Ectodermal cell (in vitro differentiated cells): ENCODE results near the gene CREB3.
A peak's percentile ranks its signal among the peaks of the same experiment; 100 is the strongest.

ENCODE experiments used
- H3K27ac ChIP-seq: 2 replicates; pipeline ENCODE4 v1.7.0; 2013; ENCODE audit warnings: mild to moderate bottlenecking, low read depth, low read length; ENCODE audit not compliant: insufficient read depth, poor library complexity, severe bottlenecking
- H3K27me3 ChIP-seq: 2 replicates; pipeline ENCODE4 v1.7.0; 2013; ENCODE audit warnings: mild to moderate bottlenecking, low read length; ENCODE audit not compliant: insufficient read depth, control insufficient read depth, poor library complexity, severe bottlenecking
- H3K36me3 ChIP-seq: one replicate; pipeline ENCODE4 v1.7.0; 2013; ENCODE audit warnings: low read length; ENCODE audit not compliant: control insufficient read depth, insufficient read depth
- H3K4me1 ChIP-seq: one replicate; pipeline ENCODE4 v1.7.0; 2013; ENCODE audit warnings: low read length; ENCODE audit not compliant: control insufficient read depth, insufficient read depth
- H3K4me3 ChIP-seq: 2 replicates; pipeline ENCODE4 v1.7.0; 2013; ENCODE audit warnings: low read depth, low read length, control low read depth; ENCODE audit not compliant: insufficient read depth
- H3K9me3 ChIP-seq: 2 replicates; pipeline ENCODE4 v1.7.0; 2013; ENCODE audit warnings: mild to moderate bottlenecking, low read length, moderate library complexity; ENCODE audit not compliant: control insufficient read depth
- WGBS, 2 experiments: methylation state at CpG; one replicate each; pipeline ENCODE4 v1.1.7; 2013; ENCODE audit warnings: missing lambda C conversion rate in 2 of 2; 5-methylcytosine and 5-hydroxymethylcytosine counted together

CREB3 gene

DNA sequence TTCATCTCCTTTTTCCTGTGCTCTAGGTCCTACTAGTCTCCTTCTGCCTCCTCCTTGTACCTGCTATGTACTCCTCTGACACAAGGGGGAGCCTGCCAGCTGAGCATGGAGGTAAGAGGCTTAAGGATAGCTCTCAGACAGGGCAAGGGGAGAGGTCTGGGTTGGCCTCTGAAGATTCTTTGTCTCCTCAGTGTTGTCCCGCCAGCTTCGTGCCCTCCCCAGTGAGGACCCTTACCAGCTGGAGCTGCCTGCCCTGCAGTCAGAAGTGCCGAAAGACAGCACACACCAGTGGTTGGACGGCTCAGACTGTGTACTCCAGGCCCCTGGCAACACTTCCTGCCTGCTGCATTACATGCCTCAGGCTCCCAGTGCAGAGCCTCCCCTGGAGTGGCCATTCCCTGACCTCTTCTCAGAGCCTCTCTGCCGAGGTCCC is 3.8 kb downstream of the CREB3 start:
- WGBS, 2 experiments = 63 to 66% methylated on average over 5 of the region's 5 CpGs
- no peaks in the 10 kb centered on the region for H3K27me3 ChIP-seq
- H3K4me3 ChIP-seq = no peak overlapping the region
- peaks cover 9% of the 10 kb centered on the region for H3K4me1 ChIP-seq
- H3K9me3 ChIP-seq = no peaks in the 10 kb centered on the region
- H3K27ac ChIP-seq = peak overlapping the region; percentile 76
- H3K36me3 ChIP-seq = peaks cover 50% of the 10 kb centered on the region

DNA sequence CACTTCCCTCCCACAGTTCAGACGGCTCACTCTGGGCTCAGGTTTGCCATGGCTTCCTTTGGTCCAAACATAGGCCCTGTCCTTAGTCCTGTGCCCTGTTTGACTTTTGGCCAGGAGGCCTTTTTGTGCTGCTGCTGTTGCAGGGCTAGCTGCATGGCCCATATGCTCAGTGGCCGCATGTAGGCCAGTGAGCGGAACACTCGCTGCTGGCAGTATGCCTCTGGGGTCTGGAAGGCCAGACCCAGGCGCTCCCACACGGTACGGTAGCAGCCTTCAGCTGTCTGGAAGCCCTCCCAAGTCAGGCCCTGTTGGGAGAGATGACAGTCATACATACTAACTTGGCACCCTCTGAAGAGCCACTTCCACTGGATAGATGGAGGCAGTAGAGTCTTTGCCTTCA is 4.7 kb downstream of the CREB3 start:
- 94 to 97% methylated on average over 7 of the region's 7 CpGs for whole genome bisulfite sequencing, 2 experiments
- Histone ChIP-seq H3K36me3 (peaks cover 57% of the 10 kb centered on the region), H3K27me3 (no peaks in the 10 kb centered on the region), H3K4me3 (no peak overlapping the region), H3K27ac (no peak overlapping the region), H3K9me3 (no peaks in the 10 kb centered on the region), H3K4me1 (peaks cover 9% of the 10 kb centered on the region)

GRCh38 chr9:35738186-35738585 is 5.7 kb downstream of the CREB3 start:
- no peaks in the 10 kb centered on the region for H3K9me3 ChIP-seq
- no peak overlapping the region for H3K27ac ChIP-seq
- no peaks in the 10 kb centered on the region for H3K27me3 ChIP-seq
- H3K36me3 ChIP-seq = peaks cover 61% of the 10 kb centered on the region
- no peak overlapping the region for H3K4me3 ChIP-seq
- 92 to 93% methylated on average over 4 of the region's 4 CpGs for WGBS, 2 experiments
- H3K4me1 ChIP-seq = peaks cover 8% of the 10 kb centered on the region

DNA sequence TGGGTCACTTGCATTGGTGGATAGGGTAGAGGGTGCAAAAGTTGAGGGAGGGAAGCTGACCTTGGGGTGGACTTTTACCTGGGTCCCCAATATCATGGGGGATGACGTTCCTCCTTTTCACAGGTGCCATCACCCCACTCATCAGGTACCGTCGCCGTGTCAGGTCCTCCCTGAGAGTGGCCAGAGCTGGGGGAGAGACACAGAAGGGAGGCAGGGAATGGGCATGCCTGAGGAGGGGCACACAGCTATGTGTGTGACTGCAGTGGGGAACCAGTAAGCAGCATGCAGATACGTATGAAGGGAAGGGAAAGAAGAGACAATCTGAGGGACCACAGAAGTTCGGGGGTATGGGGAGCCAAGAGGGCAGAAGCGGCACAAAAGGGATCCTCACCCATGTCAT is 6.5 kb downstream of the CREB3 start:
- Histone ChIP-seq H3K9me3 (no peaks in the 10 kb centered on the region), H3K4me3 (no peak overlapping the region), H3K27me3 (no peaks in the 10 kb centered on the region), H3K36me3 (peaks cover 65% of the 10 kb centered on the region), H3K4me1 (peaks cover 2% of the 10 kb centered on the region), H3K27ac (no peak overlapping the region)
- WGBS, 2 experiments = 94% methylated on average over 7 of the region's 7 CpGs

DNA sequence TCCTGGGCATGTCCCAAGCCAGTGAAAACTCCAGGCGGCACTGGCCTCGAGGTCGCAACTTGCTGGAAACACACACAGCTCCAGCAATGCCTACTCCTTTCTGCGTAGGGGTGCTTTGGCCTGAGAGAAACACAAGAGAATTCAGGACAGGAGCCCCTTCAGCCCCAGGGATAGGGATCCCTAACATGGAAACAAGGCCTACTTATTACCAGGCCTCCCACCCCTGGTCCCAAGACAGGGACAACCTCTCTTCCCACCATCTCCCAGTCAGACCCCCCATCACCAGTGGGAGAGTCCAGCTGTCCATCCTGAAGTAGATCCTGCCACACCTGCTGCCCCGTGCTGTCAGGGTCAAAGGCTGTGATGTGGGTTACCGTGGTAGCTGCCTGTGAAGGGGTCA is 7.8 kb downstream of the CREB3 start:
- 90 to 96% methylated on average over 6 of the region's 6 CpGs for WGBS, 2 experiments
- Histone ChIP-seq H3K36me3 (peaks cover 70% of the 10 kb centered on the region), H3K9me3 (no peaks in the 10 kb centered on the region), H3K27ac (no peak overlapping the region), H3K4me3 (no peak overlapping the region), H3K4me1 (peaks cover 2% of the 10 kb centered on the region), H3K27me3 (no peaks in the 10 kb centered on the region)

DNA sequence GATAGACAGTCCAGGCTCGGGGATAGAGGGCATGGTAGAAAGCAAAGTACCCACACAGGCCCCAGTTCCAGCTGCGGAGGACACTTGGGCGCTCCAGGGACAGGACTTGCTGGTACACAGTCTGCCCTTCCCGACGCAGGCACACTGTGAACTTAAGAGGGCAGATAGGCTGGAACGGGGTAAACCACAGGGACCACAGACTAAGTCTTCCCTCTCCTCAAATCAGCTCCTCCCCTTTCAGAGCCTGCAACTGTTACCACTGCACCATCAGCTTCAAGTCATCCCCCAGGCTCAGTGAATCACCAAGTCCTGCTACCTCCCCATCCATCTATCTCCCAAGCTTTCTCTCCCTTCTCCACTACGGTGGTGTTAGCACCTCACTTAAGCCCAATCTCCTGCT is 9.3 kb downstream of the CREB3 start:
- no peaks in the 10 kb centered on the region for H3K27me3 ChIP-seq
- H3K9me3 ChIP-seq = no peaks in the 10 kb centered on the region
- peaks cover 64% of the 10 kb centered on the region for H3K36me3 ChIP-seq
- H3K4me3 ChIP-seq = no peak overlapping the region
- WGBS, 2 experiments = 94 to 98% methylated on average over 7 of the region's 7 CpGs
- no peak overlapping the region for H3K27ac ChIP-seq
- peaks cover 7% of the 10 kb centered on the region for H3K4me1 ChIP-seq

DNA sequence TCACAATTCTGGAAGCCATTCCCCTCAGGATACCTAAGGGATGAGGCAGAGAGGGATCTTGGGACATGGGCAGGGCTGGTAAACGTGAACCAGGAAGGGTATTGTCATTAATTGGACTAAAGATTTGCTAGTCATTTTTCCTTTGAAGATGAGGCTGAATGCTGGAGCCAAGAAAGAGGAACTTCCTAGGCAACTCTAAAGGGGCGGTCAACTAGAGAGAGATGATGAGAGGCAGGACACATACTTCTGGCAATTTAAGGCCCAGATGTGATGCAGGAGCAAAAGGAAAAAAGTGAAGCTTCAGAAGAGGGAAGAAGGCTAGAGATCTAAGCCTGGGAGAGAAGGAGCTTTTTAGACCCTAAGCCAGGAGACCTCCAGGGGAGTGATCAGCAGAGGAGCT is 11.0 kb downstream of the CREB3 start:
- no peaks in the 10 kb centered on the region for H3K27me3 ChIP-seq
- no peak overlapping the region for H3K4me3 ChIP-seq
- H3K9me3 ChIP-seq = no peaks in the 10 kb centered on the region
- 97% methylated on average over 2 of the region's 2 CpGs for WGBS, 2 experiments
- no peak overlapping the region for H3K27ac ChIP-seq
- peaks cover 17% of the 10 kb centered on the region for H3K4me1 ChIP-seq
- peaks cover 47% of the 10 kb centered on the region for H3K36me3 ChIP-seq

DNA sequence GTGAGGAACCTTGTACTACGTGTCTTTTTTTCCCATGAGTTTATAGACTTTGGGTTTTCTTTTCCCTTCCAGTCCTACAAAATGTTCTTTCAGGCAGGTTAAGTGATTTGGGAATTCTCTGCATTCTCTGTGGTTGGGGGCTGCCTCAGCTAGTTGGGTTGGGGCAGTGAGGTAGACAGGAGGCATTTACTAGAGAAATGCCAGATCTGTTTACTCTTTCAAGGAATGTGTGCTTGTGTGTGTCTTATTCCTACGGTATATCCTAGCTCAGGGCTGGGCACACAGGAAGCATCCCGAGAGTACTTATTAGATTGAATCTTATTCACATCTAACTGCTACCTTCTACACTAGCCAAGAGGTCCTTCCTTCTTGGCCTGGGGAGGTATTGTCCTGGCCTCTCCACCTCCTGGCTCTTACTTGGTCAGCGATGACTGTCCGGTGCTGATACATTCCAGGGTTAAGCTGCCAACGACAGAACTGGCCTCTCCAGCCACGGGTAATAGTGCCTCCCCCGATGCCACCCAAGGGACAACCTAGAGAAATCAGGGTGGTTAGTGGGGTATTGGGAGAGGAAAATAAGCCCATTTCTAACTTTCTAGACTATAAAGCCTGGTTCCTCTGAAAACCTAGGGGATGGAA is 11.5 kb downstream of the CREB3 start:
- H3K27me3 ChIP-seq = no peaks in the 10 kb centered on the region
- peaks cover 17% of the 10 kb centered on the region for H3K4me1 ChIP-seq
- H3K36me3 ChIP-seq = peaks cover 42% of the 10 kb centered on the region
- H3K27ac ChIP-seq = no peak overlapping the region
- H3K4me3 ChIP-seq = no peak overlapping the region
- H3K9me3 ChIP-seq = no peaks in the 10 kb centered on the region
- WGBS, 2 experiments = 94 to 98% methylated on average over 8 of the region's 8 CpGs

DNA sequence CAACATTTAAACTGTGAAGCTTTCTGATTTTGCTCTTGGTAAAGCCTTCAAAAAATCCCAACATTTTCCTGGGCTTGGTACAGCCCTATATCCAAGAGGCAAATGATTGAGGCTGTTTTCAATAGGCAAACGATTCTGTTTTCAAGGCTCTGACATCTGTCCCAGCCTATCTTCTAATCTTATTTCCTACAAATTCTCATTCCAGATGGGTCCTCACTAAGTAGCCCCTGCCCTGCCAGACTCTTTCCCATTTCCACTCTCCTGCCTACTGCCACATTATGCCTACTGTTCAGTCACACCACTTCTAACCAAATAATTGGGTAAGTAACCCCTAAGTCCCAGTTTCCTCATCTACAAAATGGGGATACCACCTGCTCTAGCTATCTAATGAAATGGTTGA is 13.1 kb downstream of the CREB3 start:
- Histone ChIP-seq H3K27me3 (no peaks in the 10 kb centered on the region), H3K4me1 (peaks cover 21% of the 10 kb centered on the region), H3K36me3 (peaks cover 29% of the 10 kb centered on the region), H3K4me3 (no peak overlapping the region), H3K9me3 (no peaks in the 10 kb centered on the region), H3K27ac (no peak overlapping the region)
- WGBS, 2 experiments = 91 to 92% methylated on average over 1 of the region's 1 CpG

GRCh38 chr9:35746583-35746982 is 14.1 kb downstream of the CREB3 start:
- Histone ChIP-seq H3K36me3 (peaks cover 22% of the 10 kb centered on the region), H3K9me3 (no peaks in the 10 kb centered on the region), H3K27me3 (no peaks in the 10 kb centered on the region), H3K4me3 (peak overlapping the region; percentile 86), H3K27ac (no peak overlapping the region), H3K4me1 (peaks cover 21% of the 10 kb centered on the region)
- 74 to 76% methylated on average over 3 of the region's 3 CpGs for WGBS, 2 experiments
